ENCODE data around the gene ATP8B3.

ATP8B3 gene

GRCh38 chr19:1828279-1829238 is 16.5 kb upstream of the ATP8B3 start:
- Histone ChIP-seq H3K36me3 (ENCODE audit: control insufficient read depth, insufficient read depth, low read length) (peaks cover 2% of the 10 kb centered on the region), H3K4me3 (ENCODE audit: low read length) (no peak overlapping the region), H3K23ac (ENCODE audit: low read length) (no peak overlapping the region), H2BK15ac (replicated peaks; ENCODE audit: low read depth) (no peak overlapping the region), H3K4ac (ENCODE audit: low read depth, low read length) (no peak overlapping the region), H3K27ac (ENCODE audit: low read depth, low read length) (no peak overlapping the region), H2BK5ac (ENCODE audit: low read length) (no peak overlapping the region), H3K4me2 (ENCODE audit: low read length) (no peak overlapping the region), H3K27me3 (ENCODE audit: insufficient read depth, low read length, poor library complexity) (no peaks in the 10 kb centered on the region), H2BK120ac (ENCODE audit: low read depth, low read length) (no peak overlapping the region), H3K18ac (ENCODE audit: low read length) (no peak overlapping the region), H3K56ac (ENCODE audit: low read length) (no peak overlapping the region), H2AK5ac (ENCODE audit: low read length) (no peak overlapping the region), H3K9ac (ENCODE audit: low read length) (no peak overlapping the region), H3K79me1 (ENCODE audit: low read length) (peaks cover 14% of the 10 kb centered on the region), H4K8ac (ENCODE audit: low read depth, low read length) (no peak overlapping the region), H4K5ac (ENCODE audit: low read length) (no peak overlapping the region), H3K79me2 (ENCODE audit: control insufficient read depth, insufficient read depth, low read length) (peaks cover 1% of the 10 kb centered on the region), H3K4me1 (ENCODE audit: control insufficient read depth, low read depth, low read length) (no peaks in the 10 kb centered on the region)
- DNase-seq = no peak
- WGBS (ENCODE audit: extremely low coverage, insufficient coverage, low lambda C conversion rate) = no CpG with 5 or more reads among the region's 57 CpGs

- no peak overlapping the region for H3K4me2 ChIP-seq (ENCODE audit: low read length)
- no peak overlapping the region for H4K8ac ChIP-seq (ENCODE audit: low read depth, low read length)
- H2AK5ac ChIP-seq (ENCODE audit: low read length) = no peak overlapping the region
- H3K4me1 ChIP-seq (ENCODE audit: control insufficient read depth, low read depth, low read length) = no peaks in the 10 kb centered on the region
- no peak overlapping the region for H3K4ac ChIP-seq (ENCODE audit: low read depth, low read length)
- peak overlapping the region; percentile 38 for H3K9ac ChIP-seq (ENCODE audit: low read length)
- H3K79me2 ChIP-seq (ENCODE audit: control insufficient read depth, insufficient read depth, low read length) = peaks cover 1% of the 10 kb centered on the region
- no peak overlapping the region for H3K23ac ChIP-seq (ENCODE audit: low read length)
- H3K4me3 ChIP-seq (ENCODE audit: low read length) = no peak overlapping the region
- H3K27me3 ChIP-seq (ENCODE audit: insufficient read depth, low read length, poor library complexity) = no peaks in the 10 kb centered on the region
- H3K56ac ChIP-seq (ENCODE audit: low read length) = peak overlapping the region; percentile 62
- no peak overlapping the region for H2BK5ac ChIP-seq (ENCODE audit: low read length)
- H3K18ac ChIP-seq (ENCODE audit: low read length) = no peak overlapping the region
- no peak overlapping the region for H2BK120ac ChIP-seq (ENCODE audit: low read depth, low read length)
- no peak overlapping the region for H2BK15ac ChIP-seq (replicated peaks; ENCODE audit: low read depth)
- no peak overlapping the region for H4K5ac ChIP-seq (ENCODE audit: low read length)
- peaks cover 14% of the 10 kb centered on the region for H3K79me1 ChIP-seq (ENCODE audit: low read length)
- no peak for DNase-seq
- no CpG with 5 or more reads among the region's 41 CpGs for WGBS (ENCODE audit: extremely low coverage, insufficient coverage, low lambda C conversion rate)
- peaks cover 2% of the 10 kb centered on the region for H3K36me3 ChIP-seq (ENCODE audit: control insufficient read depth, insufficient read depth, low read length)
- H3K27ac ChIP-seq (ENCODE audit: low read depth, low read length) = peak overlapping the region; percentile 36
These were observed 15.6 kb upstream of the ATP8B3 start for GRCh38 chr19:1827566-1828278.

GRCh38 chr19:1826557-1827521 is 14.8 kb upstream of the ATP8B3 start:
- no CpG with 5 or more reads among the region's 63 CpGs for WGBS (ENCODE audit: extremely low coverage, insufficient coverage, low lambda C conversion rate)
- H4K8ac ChIP-seq (ENCODE audit: low read depth, low read length) = no peak overlapping the region
- DNase-seq = peak; percentile 59

GRCh38 chr19:1825909-1826556 is 14.0 kb upstream of the ATP8B3 start:
- H2AK5ac ChIP-seq (ENCODE audit: low read length) = no peak overlapping the region
- H3K27ac ChIP-seq (ENCODE audit: low read depth, low read length) = no peak overlapping the region
- peak overlapping the region; percentile 74 for H3K56ac ChIP-seq (ENCODE audit: low read length)
- no peak overlapping the region for H3K4me3 ChIP-seq (ENCODE audit: low read length)
- H3K9ac ChIP-seq (ENCODE audit: low read length) = peak overlapping the region; percentile 53
- H2BK5ac ChIP-seq (ENCODE audit: low read length) = no peak overlapping the region
- H3K23ac ChIP-seq (ENCODE audit: low read length) = no peak overlapping the region
- peak; percentile 84 for DNase-seq
- no peaks in the 10 kb centered on the region for H3K79me2 ChIP-seq (ENCODE audit: control insufficient read depth, insufficient read depth, low read length)
- no peaks in the 10 kb centered on the region for H3K27me3 ChIP-seq (ENCODE audit: insufficient read depth, low read length, poor library complexity)
- no peak overlapping the region for H2BK15ac ChIP-seq (replicated peaks; ENCODE audit: low read depth)
- H2BK120ac ChIP-seq (ENCODE audit: low read depth, low read length) = no peak overlapping the region
- WGBS (ENCODE audit: extremely low coverage, insufficient coverage, low lambda C conversion rate) = no CpG with 5 or more reads among the region's 15 CpGs
- H4K8ac ChIP-seq (ENCODE audit: low read depth, low read length) = no peak overlapping the region
- H3K4ac ChIP-seq (ENCODE audit: low read depth, low read length) = no peak overlapping the region
- H3K79me1 ChIP-seq (ENCODE audit: low read length) = peaks cover 8% of the 10 kb centered on the region
- H4K5ac ChIP-seq (ENCODE audit: low read length) = no peak overlapping the region
- no peak overlapping the region for H3K18ac ChIP-seq (ENCODE audit: low read length)
- H3K4me2 ChIP-seq (ENCODE audit: low read length) = no peak overlapping the region
- no peaks in the 10 kb centered on the region for H3K4me1 ChIP-seq (ENCODE audit: control insufficient read depth, low read depth, low read length)
- H3K36me3 ChIP-seq (ENCODE audit: control insufficient read depth, insufficient read depth, low read length) = peaks cover 4% of the 10 kb centered on the region

More at GRCh38 chr19:1826557-1827521, 14.8 kb upstream of the ATP8B3 start:
- Histone ChIP-seq H3K23ac (ENCODE audit: low read length) (no peak overlapping the region), H2BK15ac (replicated peaks; ENCODE audit: low read depth) (no peak overlapping the region), H3K4ac (ENCODE audit: low read depth, low read length) (no peak overlapping the region), H4K5ac (ENCODE audit: low read length) (no peak overlapping the region), H3K79me2 (ENCODE audit: control insufficient read depth, insufficient read depth, low read length) (peaks cover under 1% of the 10 kb centered on the region), H3K4me2 (ENCODE audit: low read length) (no peak overlapping the region), H3K18ac (ENCODE audit: low read length) (no peak overlapping the region), H2AK5ac (ENCODE audit: low read length) (no peak overlapping the region), H3K4me1 (ENCODE audit: control insufficient read depth, low read depth, low read length) (no peaks in the 10 kb centered on the region), H3K27me3 (ENCODE audit: insufficient read depth, low read length, poor library complexity) (no peaks in the 10 kb centered on the region), H3K36me3 (ENCODE audit: control insufficient read depth, insufficient read depth, low read length) (peaks cover 2% of the 10 kb centered on the region), H3K27ac (ENCODE audit: low read depth, low read length) (peak overlapping the region; percentile 73), H2BK120ac (ENCODE audit: low read depth, low read length) (no peak overlapping the region), H3K9ac (ENCODE audit: low read length) (peak overlapping the region; percentile 55), H3K79me1 (ENCODE audit: low read length) (peaks cover 10% of the 10 kb centered on the region), H3K56ac (ENCODE audit: low read length) (peak overlapping the region; percentile 81), H3K4me3 (ENCODE audit: low read length) (no peak overlapping the region), H2BK5ac (ENCODE audit: low read length) (no peak overlapping the region)

- H3K36me3 ChIP-seq (ENCODE audit: control insufficient read depth, insufficient read depth, low read length) = peaks cover 2% of the 10 kb centered on the region
- no peak overlapping the region for H2BK5ac ChIP-seq (ENCODE audit: low read length)
- H2BK120ac ChIP-seq (ENCODE audit: low read depth, low read length) = no peak overlapping the region
- WGBS (ENCODE audit: extremely low coverage, insufficient coverage, low lambda C conversion rate) = no CpG with 5 or more reads among the region's 14 CpGs
- no peak overlapping the region for H3K9ac ChIP-seq (ENCODE audit: low read length)
- H3K27me3 ChIP-seq (ENCODE audit: insufficient read depth, low read length, poor library complexity) = no peaks in the 10 kb centered on the region
- no peak overlapping the region for H3K18ac ChIP-seq (ENCODE audit: low read length)
- H3K4me1 ChIP-seq (ENCODE audit: control insufficient read depth, low read depth, low read length) = no peaks in the 10 kb centered on the region
- H4K5ac ChIP-seq (ENCODE audit: low read length) = no peak overlapping the region
- H3K4me2 ChIP-seq (ENCODE audit: low read length) = no peak overlapping the region
- H3K56ac ChIP-seq (ENCODE audit: low read length) = no peak overlapping the region
- H4K8ac ChIP-seq (ENCODE audit: low read depth, low read length) = no peak overlapping the region
- H3K79me2 ChIP-seq (ENCODE audit: control insufficient read depth, insufficient read depth, low read length) = no peaks in the 10 kb centered on the region
- H3K23ac ChIP-seq (ENCODE audit: low read length) = no peak overlapping the region
- no peak for DNase-seq
- no peak overlapping the region for H2BK15ac ChIP-seq (replicated peaks; ENCODE audit: low read depth)
- H2AK5ac ChIP-seq (ENCODE audit: low read length) = no peak overlapping the region
- peaks cover 2% of the 10 kb centered on the region for H3K79me1 ChIP-seq (ENCODE audit: low read length)
- H3K27ac ChIP-seq (ENCODE audit: low read depth, low read length) = no peak overlapping the region
- H3K4ac ChIP-seq (ENCODE audit: low read depth, low read length) = no peak overlapping the region
- no peak overlapping the region for H3K4me3 ChIP-seq (ENCODE audit: low read length)
These were observed 12.2 kb upstream of the ATP8B3 start for GRCh38 chr19:1824252-1824622.
